Adrenal gland (tissue), 12 donors: ENCODE data around the gene ACBD6. TPM values are rescaled to one million over a fixed set of nuclear protein-coding genes. Genes with fewer than 3 reads are reported as not detected.

Source experiments
- DNase-seq, 7 donors: peaks; one replicate each; pipeline ENCODE4 v3.0.0-alpha.2; 2019 to 2020
- H3K27ac ChIP-seq, 5 donors: fragments of 200-600 bp; sonication (generic) in 4 of 5; 1 replicate in 3 of 5; 2 replicates in 2 of 5; pipeline versions ENCODE4 v1.5.1 to v1.8.0; 2016 to 2020; ENCODE audit warnings: mild to moderate bottlenecking in 1 of 5
- H3K27me3 ChIP-seq: fragments of 200-600 bp; 2 replicates; pipeline ENCODE4 v1.8.0; 2021
- H3K36me3 ChIP-seq, 2 donors: fragments of 200-600 bp; replicated peaks in 1 of 2; 1 replicate in 1 of 2; 2 replicates in 1 of 2; pipeline versions ENCODE4 v1.5.1 to v1.8.0; 2018 to 2022
- H3K4me1 ChIP-seq, 2 donors: fragments of 200-600 bp; replicated peaks in 1 of 2; 1 replicate in 1 of 2; 2 replicates in 1 of 2; pipeline versions ENCODE4 v1.5.1 to v1.8.0; 2018 to 2021
- H3K4me3 ChIP-seq, 4 donors: fragments of 200-600 bp; sonication (generic) in 3 of 4; one replicate each; pipeline ENCODE4 v1.5.1; 2016 to 2018
- H3K9me3 ChIP-seq, 3 donors: fragments of 200-600 bp; sonication (generic) in 1 of 3; replicated peaks in 1 of 3; 1 replicate in 2 of 3; 2 replicates in 1 of 3; pipeline versions ENCODE4 v1.5.1 to v1.8.0; 2016 to 2021
- CTCF ChIP-seq, 6 experiments: fragments of 450-650 bp in 4 of 6; fragments of 200-600 bp in 2 of 6; sonication (generic) in 1 of 6; IDR thresholded peaks; 1 replicate in 5 of 6; 2 replicates in 1 of 6; pipeline versions ENCODE4 v1.5.1 to v1.8.0; 2016 to 2021; ENCODE audit warnings: antibody characterized with exemption in 6 of 6, mild to moderate bottlenecking in 2 of 6, moderate library complexity in 1 of 6
- POLR2A ChIP-seq, 2 donors: fragments of 450-650 bp; IDR thresholded peaks; one replicate each; pipeline ENCODE4 v1.6.1; 2017; ENCODE audit warnings: antibody characterized with exemption in 2 of 2, mild to moderate bottlenecking in 2 of 2, moderate library complexity in 1 of 2
- WGBS, 4 donors: extraction: QIAGEN DNeasy Blood & Tissue Kit in 2 of 4; methylation state at CpG; one replicate each; pipeline versions ENCODE4 v1.1.5 to v1.1.7; 2013 to 2017; 5-methylcytosine and 5-hydroxymethylcytosine counted together
- intact Hi-C, 2 donors: fragments of 100-400 bp; cut with DNase I; formaldehyde crosslinking; loops; one replicate each; pipeline versions ENCODE4 v1.14.1 to v1.15.0; 2022 to 2023
- polyA plus RNA-seq, 3 donors: library from polyadenylated mRNA; stranded (reverse); fragments of 200-250 nt in 2 of 3; fragments of 350-450 nt in 1 of 3; fragmentation: Illumina TruSeq in 1 of 3; extraction: RNeasy Lipid Tissue Mini Kit (QIAGEN cat#74804) in 1 of 3; gene quantifications; one replicate each; pipeline ENCODE4 v1.2.3, GENCODE V29; 2013 to 2014
- total RNA-seq, 9 donors: library from RNA; depleted of rRNA in 4 of 9; stranded (reverse); fragments of >200 nt in 4 of 9; fragments of 120-200 nt in 1 of 9; fragmentation: NEBNext Ultra II Directional in 1 of 9; extraction: Animal tissue kit (Norgen Biotek cat#: 25700) in 1 of 9; gene quantifications; one replicate each; pipeline versions ENCODE4 v1.1.0 to v1.2.4, GENCODE V29; 2013 to 2023
- donor health status: healthy with polysubstance abuse.
- donor health status: Bipolar disorder and iron deficiency.
- donor health status: DM: yes; HTN: yes; CAD: no.
- donor health status: DM: no; HTN: no; CAD: no.
- donor health status: DM: no; HTN: no; CAD: no.
- donor health status: DM: yes; HTN: yes; CAD: no.

ACBD6 gene
- total and polyA plus RNA-seq, 12 donors = 28.7 to 75.1 (median 36.6) TPM

- Histone ChIP-seq H3K27me3 (no peaks in the 10 kb centered on the region), H3K36me3 (no peaks in the 10 kb centered on the region), H3K4me1 (peaks cover 14 to 31% of the 10 kb centered on the region in 2 donors), H3K27ac (no peak overlapping the region), H3K4me3 (no peak overlapping the region), H3K9me3 (no peaks in the 10 kb centered on the region)
- TF ChIP-seq CTCF (IDR thresholded peaks at IDR 0.05) (no peak), POLR2A (IDR thresholded peaks at IDR 0.05) (no peak)
- intact Hi-C loops = no loop called here
- DNase-seq = no peak
- WGBS, 4 donors = 96 to 98% (median 96%) methylated on average over 3 of the region's 3 CpGs
These were observed 1.8 kb upstream of the ACBD6 start for GRCh38 chr1:180504186-180504585.

GRCh38 chr1:180503280-180503862 is 994 bp upstream of the ACBD6 start:
- Histone ChIP-seq H3K36me3 (no peaks in the 10 kb centered on the region), H3K27ac (peak overlapping the region; percentile 61 to 95 (median 90)), H3K4me3 (peak overlapping the region; percentile 50 to 98 (median 83)), H3K4me1 (peaks cover 14 to 36% of the 10 kb centered on the region in 2 donors), H3K27me3 (no peaks in the 10 kb centered on the region), H3K9me3 (no peaks in the 10 kb centered on the region)
- intact Hi-C loops = no loop called here
- WGBS, 4 donors = 21 to 27% (median 23%) methylated on average over 8 of the region's 8 CpGs
- TF ChIP-seq POLR2A (IDR thresholded peaks at IDR 0.05) (no peak), CTCF (IDR thresholded peaks at IDR 0.05) (no peak)
- no peak for DNase-seq

GRCh38 chr1:180501865-180502360 is 464 bp downstream of the ACBD6 start:
- WGBS, 4 donors = 0 to 1% (median 0%) methylated on average over 6 to 18 of the region's 18 CpGs
- intact Hi-C loops = no loop called here
- DNase-seq = peak in 3 of 7 donors; percentile 67 to 85 (median 76)
- H3K27me3 ChIP-seq = no peaks in the 10 kb centered on the region
- no peaks in the 10 kb centered on the region for H3K9me3 ChIP-seq
- no peaks in the 10 kb centered on the region for H3K36me3 ChIP-seq
- peak overlapping the region; percentile 75 to 95 (median 90) for H3K27ac ChIP-seq
- H3K4me1 ChIP-seq = peaks cover 14 to 36% of the 10 kb centered on the region in 2 donors
- TF ChIP-seq CTCF (IDR thresholded peaks at IDR 0.05) (no peak), POLR2A (IDR thresholded peaks at IDR 0.05) (no peak)
- H3K4me3 ChIP-seq = peak overlapping the region; percentile 50 to 98 (median 83)

GRCh38 chr1:180500689-180501088 is 1.7 kb downstream of the ACBD6 start:
- H3K27ac ChIP-seq = no peak overlapping the region
- H3K4me3 ChIP-seq = no peak overlapping the region
- no peaks in the 10 kb centered on the region for H3K36me3 ChIP-seq
- H3K27me3 ChIP-seq = no peaks in the 10 kb centered on the region
- intact Hi-C loops = no loop called here
- TF ChIP-seq POLR2A (IDR thresholded peaks at IDR 0.05) (no peak), CTCF (IDR thresholded peaks at IDR 0.05) (no peak)
- no peaks in the 10 kb centered on the region for H3K9me3 ChIP-seq
- 73 to 89% (median 80%) methylated on average over 2 of the region's 2 CpGs for WGBS, 4 donors
- no peak for DNase-seq
- peaks cover 14 to 36% of the 10 kb centered on the region in 2 donors for H3K4me1 ChIP-seq
